ENCODE measurements around the gene NEGR1. TPM values are rescaled to one million over a fixed set of nuclear protein-coding genes. Genes with fewer than 3 reads are reported as not detected.

The NEGR1 gene
- total RNA-seq, 1 experiment from 2014 or later, result 0.05 TPM

- Histone ChIP-seq H3K9me3 (ENCODE audit: control insufficient read depth in 1 of 2, insufficient read depth in 1 of 2, low read depth in 1 of 2, low read length in 2 of 2) (peaks cover 4 to 10% of the 10 kb centered on the region in 2 experiments; a peak in 1 of 4 replicates), H3K4me1 (ENCODE audit: control insufficient read depth in 1 of 2, insufficient read depth in 2 of 2, low read length in 2 of 2) (no peaks in the 10 kb centered on the region), H4K20me1 (ENCODE audit: insufficient read depth) (no peaks in the 10 kb centered on the region), H3K27me3 (ENCODE audit: insufficient read depth, low read length) (no peaks in the 10 kb centered on the region), H3K4me3 (replicated peaks in 1 of 2; ENCODE audit: low read depth in 1 of 2, low read length in 2 of 2) (no peak overlapping the region), H3K36me3 (ENCODE audit: control insufficient read depth in 1 of 2, insufficient read depth in 2 of 2, low read length in 2 of 2) (no peaks in the 10 kb centered on the region), H3K27ac (ENCODE audit: low read depth, low read length) (no peak overlapping the region), H2AFZ (ENCODE audit: low read depth, low read length, poor library complexity, severe bottlenecking) (no peak overlapping the region), H3K4me2 (ENCODE audit: low read length) (no peak overlapping the region), H3K79me2 (ENCODE audit: insufficient read depth, low read length) (no peaks in the 10 kb centered on the region), H3K9ac (ENCODE audit: low read length) (no peak overlapping the region), H3K9me2 (ENCODE audit: insufficient read depth) (no peaks in the 10 kb centered on the region)
- POLR2A ChIA-PET, result no interaction called here
- no TSS peak for BruUV-seq (replicated peaks)
- TF ChIP-seq ELF1 (IDR thresholded peaks at IDR 0.05; ENCODE audit: borderline replicate concordance, low read depth), result no peak
- TF ChIP-seq ZBTB33 (IDR thresholded peaks at IDR 0.05; ENCODE audit: extremely low read depth, insufficient replicate concordance, low read length), result no peak
- TF ChIP-seq YY1 (IDR thresholded peaks at IDR 0.05; ENCODE audit: extremely low read depth, insufficient replicate concordance, low read depth, low read length), result no peak
- no peak for TF ChIP-seq CBX3 (IDR thresholded peaks at IDR 0.05; ENCODE audit: low read depth)
- TF ChIP-seq, protein P1, sequence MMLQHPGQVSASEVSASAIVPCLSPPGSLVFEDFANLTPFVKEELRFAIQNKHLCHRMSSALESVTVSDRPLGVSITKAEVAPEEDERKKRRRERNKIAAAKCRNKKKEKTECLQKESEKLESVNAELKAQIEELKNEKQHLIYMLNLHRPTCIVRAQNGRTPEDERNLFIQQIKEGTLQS (IDR thresholded peaks at IDR 0.05), result no peak
- no peak for TF ChIP-seq TCF7L2 (IDR thresholded peaks at IDR 0.05; ENCODE audit: borderline replicate concordance, extremely low read depth, insufficient read depth, insufficient read length)
- TF ChIP-seq SRF (IDR thresholded peaks at IDR 0.05; ENCODE audit: low read depth), result no peak
- no peak for TF ChIP-seq ZFX (IDR thresholded peaks at IDR 0.05)
- no peak for TF ChIP-seq MAX (IDR thresholded peaks at IDR 0.05)
- TF ChIP-seq, protein P2, sequence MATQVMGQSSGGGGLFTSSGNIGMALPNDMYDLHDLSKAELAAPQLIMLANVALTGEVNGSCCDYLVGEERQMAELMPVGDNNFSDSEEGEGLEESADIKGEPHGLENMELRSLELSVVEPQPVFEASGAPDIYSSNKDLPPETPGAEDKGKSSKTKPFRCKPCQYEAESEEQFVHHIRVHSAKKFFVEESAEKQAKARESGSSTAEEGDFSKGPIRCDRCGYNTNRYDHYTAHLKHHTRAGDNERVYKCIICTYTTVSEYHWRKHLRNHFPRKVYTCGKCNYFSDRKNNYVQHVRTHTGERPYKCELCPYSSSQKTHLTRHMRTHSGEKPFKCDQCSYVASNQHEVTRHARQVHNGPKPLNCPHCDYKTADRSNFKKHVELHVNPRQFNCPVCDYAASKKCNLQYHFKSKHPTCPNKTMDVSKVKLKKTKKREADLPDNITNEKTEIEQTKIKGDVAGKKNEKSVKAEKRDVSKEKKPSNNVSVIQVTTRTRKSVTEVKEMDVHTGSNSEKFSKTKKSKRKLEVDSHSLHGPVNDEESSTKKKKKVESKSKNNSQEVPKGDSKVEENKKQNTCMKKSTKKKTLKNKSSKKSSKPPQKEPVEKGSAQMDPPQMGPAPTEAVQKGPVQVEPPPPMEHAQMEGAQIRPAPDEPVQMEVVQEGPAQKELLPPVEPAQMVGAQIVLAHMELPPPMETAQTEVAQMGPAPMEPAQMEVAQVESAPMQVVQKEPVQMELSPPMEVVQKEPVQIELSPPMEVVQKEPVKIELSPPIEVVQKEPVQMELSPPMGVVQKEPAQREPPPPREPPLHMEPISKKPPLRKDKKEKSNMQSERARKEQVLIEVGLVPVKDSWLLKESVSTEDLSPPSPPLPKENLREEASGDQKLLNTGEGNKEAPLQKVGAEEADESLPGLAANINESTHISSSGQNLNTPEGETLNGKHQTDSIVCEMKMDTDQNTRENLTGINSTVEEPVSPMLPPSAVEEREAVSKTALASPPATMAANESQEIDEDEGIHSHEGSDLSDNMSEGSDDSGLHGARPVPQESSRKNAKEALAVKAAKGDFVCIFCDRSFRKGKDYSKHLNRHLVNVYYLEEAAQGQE (IDR thresholded peaks at IDR 0.05; ENCODE audit: low read depth), result no peak
- no peak for TF ChIP-seq EZH2phosphoT487 (IDR thresholded peaks at IDR 0.05; ENCODE audit: borderline replicate concordance)
- no peak for TF ChIP-seq SP1 (IDR thresholded peaks at IDR 0.05; ENCODE audit: low read depth)
- TF ChIP-seq JUND (IDR thresholded peaks at IDR 0.05), result no peak
- TF ChIP-seq SIN3A (IDR thresholded peaks at IDR 0.05; ENCODE audit: low read depth), result no peak
- TF ChIP-seq EZH2 (IDR thresholded peaks at IDR 0.05), result no peak
- ATAC-seq (no peak), DNase-seq (ENCODE audit: low read depth, low spot score) (no peak)
- RAD21 ChIA-PET (ENCODE audit: low non-redundant PET in 1 of 2, low total read pairs in 2 of 2, uncharacterized antibody in 2 of 2, unreplicated experiment in 2 of 2), result no interaction called here
- intact Hi-C loops (cut with micrococcal nuclease), result no loop called here
- CTCF ChIA-PET, result no interaction called here
Measured at GRCh38 chr1:71462247-71462646, 820.1 kb downstream of the NEGR1 start.
